Stimulated activated CD8-positive, alpha-beta memory T cell treated with anti-CD3 and anti-CD28 coated beads, Interleukin-4, amount 100 ng/mL, for 48 hours (primary cell): ENCODE results near the gene TSSK1B.

Experiments used
- DNase-seq: peaks from one replicate; pipeline ENCODE4 v3.0.0-alpha.2; 2020

Gene TSSK1B

GRCh38 chr5:113397046-113397445 lies 37.7 kb downstream of the TSSK1B start:
- no peak for DNase-seq

- DNase-seq, result no peak
Measured at GRCh38 chr5:113394658-113395057, 40.1 kb downstream of the TSSK1B start.

- DNase-seq, result no peak
Measured at GRCh38 chr5:113390224-113390623, 44.6 kb downstream of the TSSK1B start.

GRCh38 chr5:113389116-113389515 lies 45.7 kb downstream of the TSSK1B start:
- DNase-seq, result no peak

- DNase-seq, result no peak
Measured at GRCh38 chr5:113387844-113388243, 46.9 kb downstream of the TSSK1B start.

- no peak for DNase-seq
Measured at GRCh38 chr5:113384782-113385285, 50.0 kb downstream of the TSSK1B start.

GRCh38 chr5:113382731-113383130 lies 52.1 kb downstream of the TSSK1B start:
- DNase-seq, result no peak
